ENCODE data around the gene MRPL24. TPM values are rescaled to one million over a fixed set of nuclear protein-coding genes. Genes with fewer than 3 reads are reported as not detected.
A peak's percentile ranks its signal among the peaks of the same experiment; 100 is the strongest.

MRPL24 gene
- polyA plus RNA-seq, 4 donors: 57.7 to 102 (median 58.6) TPM

DNA sequence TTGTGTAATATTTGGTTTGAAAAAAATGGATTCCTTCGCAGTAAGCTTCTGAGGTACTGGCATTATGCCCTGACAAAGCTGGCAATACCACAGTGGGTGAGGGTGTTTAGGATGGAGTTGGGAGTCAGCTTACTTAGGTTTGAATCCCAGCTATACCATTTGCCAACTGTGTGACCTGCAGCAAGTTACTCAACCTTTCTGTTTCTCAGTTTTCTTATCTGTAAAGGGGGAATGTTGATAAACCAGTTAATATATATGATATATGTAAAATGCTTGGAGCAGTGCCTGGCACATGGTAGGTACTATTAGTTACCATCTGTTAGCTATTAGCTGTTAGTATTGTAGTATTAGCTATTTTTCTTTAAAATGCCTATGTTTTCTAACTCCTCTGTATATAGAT lies 15.5 kb upstream of the MRPL24 start:
- Histone ChIP-seq H3K9me3 (ENCODE audit: control insufficient read depth in 2 of 2, insufficient read depth in 1 of 2, low read depth in 1 of 2, low read length in 1 of 2) (no peaks in the 10 kb centered on the region), H3K27me3 (ENCODE audit: control insufficient read depth in 3 of 3, insufficient read depth in 3 of 3, low read length in 3 of 3) (no peaks in the 10 kb centered on the region), H3K4me3 (ENCODE audit: low read depth in 1 of 3, low read length in 3 of 3) (no peak overlapping the region), H3K36me3 (ENCODE audit: control insufficient read depth in 3 of 3, insufficient read depth in 2 of 3, low read depth in 1 of 3, low read length in 3 of 3) (no peaks in the 10 kb centered on the region), H3K27ac (ENCODE audit: low read depth in 1 of 3, low read length in 2 of 3) (no peak overlapping the region), H3K4me1 (ENCODE audit: control insufficient read depth in 3 of 3, insufficient read depth in 2 of 3, low read depth in 1 of 3, low read length in 2 of 3) (peaks cover 0 to 7% (median 3%) of the 10 kb centered on the region in 3 donors)
- FAIRE-seq (no peak), DNase-seq (no peak)
- WGBS, 3 donors: 96 to 100% (median 100%) methylated on average over 1 of the region's 1 CpG

DNA sequence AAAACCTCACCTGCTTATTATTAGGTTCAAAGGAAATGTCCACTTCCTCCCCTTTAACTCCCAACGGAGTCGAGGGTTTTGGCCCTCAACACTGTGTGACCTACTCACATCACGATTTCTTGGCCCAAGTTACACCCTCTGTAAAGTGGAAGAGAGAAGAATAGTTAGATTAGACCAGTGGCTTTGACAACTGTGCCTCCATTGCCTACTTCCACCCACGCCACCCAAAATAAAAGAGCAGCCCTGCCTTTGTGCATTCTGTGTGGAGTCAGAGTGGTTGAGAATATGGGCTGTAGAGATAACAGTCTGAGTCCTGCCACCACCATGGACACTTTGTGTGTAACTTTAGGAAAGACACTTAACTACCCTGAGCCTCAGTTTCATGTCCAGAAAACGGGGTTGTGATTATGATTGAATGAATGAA lies 14.7 kb upstream of the MRPL24 start:
- WGBS, 3 donors: 70 to 80% (median 73%) methylated on average over 5 of the region's 5 CpGs
- Histone ChIP-seq H3K27me3 (ENCODE audit: control insufficient read depth in 3 of 3, insufficient read depth in 3 of 3, low read length in 3 of 3) (no peaks in the 10 kb centered on the region), H3K9me3 (ENCODE audit: control insufficient read depth in 2 of 2, insufficient read depth in 1 of 2, low read depth in 1 of 2, low read length in 1 of 2) (no peaks in the 10 kb centered on the region), H3K4me1 (ENCODE audit: control insufficient read depth in 3 of 3, insufficient read depth in 2 of 3, low read depth in 1 of 3, low read length in 2 of 3) (peaks cover 0 to 7% (median 3%) of the 10 kb centered on the region in 3 donors), H3K27ac (ENCODE audit: low read depth in 1 of 3, low read length in 2 of 3) (no peak overlapping the region), H3K4me3 (ENCODE audit: low read depth in 1 of 3, low read length in 3 of 3) (no peak overlapping the region), H3K36me3 (ENCODE audit: control insufficient read depth in 3 of 3, insufficient read depth in 2 of 3, low read depth in 1 of 3, low read length in 3 of 3) (no peaks in the 10 kb centered on the region)
- DNase-seq (no peak), FAIRE-seq (no peak)

DNA sequence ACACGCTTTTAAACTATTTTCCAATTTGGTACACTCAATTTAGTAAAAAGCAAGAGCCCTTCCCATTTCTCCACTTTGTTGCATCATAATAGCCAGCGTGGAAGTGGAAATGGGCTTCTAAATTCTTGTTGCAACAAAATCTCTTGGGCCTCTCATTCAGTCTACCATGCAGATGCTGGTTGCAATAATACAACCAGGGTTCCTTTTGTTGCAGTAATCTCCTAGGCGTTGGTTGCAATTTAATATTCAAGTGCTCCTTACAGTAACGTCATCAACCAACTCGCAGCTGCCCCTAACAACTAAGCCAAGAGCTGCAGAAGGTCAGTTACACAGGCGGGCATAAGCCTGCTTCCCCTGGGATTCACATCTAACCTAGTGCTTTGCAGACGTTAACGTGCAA lies 13.3 kb upstream of the MRPL24 start:
- DNase-seq (no peak), FAIRE-seq (no peak)
- Histone ChIP-seq H3K36me3 (ENCODE audit: control insufficient read depth in 3 of 3, insufficient read depth in 2 of 3, low read depth in 1 of 3, low read length in 3 of 3) (peaks cover 0 to 10% (median 0%) of the 10 kb centered on the region in 3 donors), H3K4me3 (ENCODE audit: low read depth in 1 of 3, low read length in 3 of 3) (no peak overlapping the region), H3K27ac (ENCODE audit: low read depth in 1 of 3, low read length in 2 of 3) (no peak overlapping the region), H3K4me1 (ENCODE audit: control insufficient read depth in 3 of 3, insufficient read depth in 2 of 3, low read depth in 1 of 3, low read length in 2 of 3) (peaks cover 3 to 19% (median 3%) of the 10 kb centered on the region in 3 donors), H3K27me3 (ENCODE audit: control insufficient read depth in 3 of 3, insufficient read depth in 3 of 3, low read length in 3 of 3) (no peaks in the 10 kb centered on the region), H3K9me3 (ENCODE audit: control insufficient read depth in 2 of 2, insufficient read depth in 1 of 2, low read depth in 1 of 2, low read length in 1 of 2) (no peaks in the 10 kb centered on the region)
- 82 to 85% (median 84%) methylated on average over 8 of the region's 8 CpGs for WGBS, 3 donors

DNA sequence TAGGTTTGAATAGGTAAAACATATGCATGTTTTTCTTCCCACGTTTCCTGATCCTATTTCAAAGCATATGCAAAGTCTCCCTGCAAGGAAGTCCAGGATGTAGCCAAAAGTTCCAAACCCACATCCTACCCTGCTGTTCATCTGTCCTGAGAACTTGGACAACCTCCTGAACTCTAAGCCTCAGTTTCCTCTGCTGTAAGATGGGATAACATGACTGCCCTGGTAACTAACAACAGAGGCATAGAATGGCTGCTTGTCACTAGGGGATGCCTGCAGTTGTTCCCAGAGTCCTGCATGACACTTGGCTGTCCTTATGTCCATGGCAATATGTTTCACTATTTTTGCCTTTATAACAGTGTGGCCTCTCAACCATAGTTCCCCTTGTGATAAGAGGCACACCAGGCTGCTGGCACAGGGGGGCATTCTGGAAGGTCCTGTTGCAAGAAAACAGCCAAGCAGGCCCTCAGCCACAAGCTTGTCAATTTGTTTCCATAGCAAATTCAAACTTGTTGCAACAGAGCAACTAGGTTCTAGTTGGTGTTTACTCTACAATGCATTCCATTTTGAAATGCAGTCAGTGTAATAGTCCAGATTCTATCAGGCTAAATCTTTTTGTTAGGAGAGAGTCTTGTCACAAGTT lies 12.1 kb upstream of the MRPL24 start:
- Histone ChIP-seq H3K4me3 (ENCODE audit: low read depth in 1 of 3, low read length in 3 of 3) (peak overlapping the region in 2 of 3 donors; percentile 95 to 99), H3K27ac (ENCODE audit: low read depth in 1 of 3, low read length in 2 of 3) (peak overlapping the region in 1 of 3 donors; percentile 12), H3K36me3 (ENCODE audit: control insufficient read depth in 3 of 3, insufficient read depth in 2 of 3, low read depth in 1 of 3, low read length in 3 of 3) (peaks cover 0 to 21% (median 0%) of the 10 kb centered on the region in 3 donors), H3K9me3 (ENCODE audit: control insufficient read depth in 2 of 2, insufficient read depth in 1 of 2, low read depth in 1 of 2, low read length in 1 of 2) (no peaks in the 10 kb centered on the region), H3K4me1 (ENCODE audit: control insufficient read depth in 3 of 3, insufficient read depth in 2 of 3, low read depth in 1 of 3, low read length in 2 of 3) (peaks cover 8 to 32% (median 8%) of the 10 kb centered on the region in 3 donors), H3K27me3 (ENCODE audit: control insufficient read depth in 3 of 3, insufficient read depth in 3 of 3, low read length in 3 of 3) (no peaks in the 10 kb centered on the region)
- FAIRE-seq (no peak), DNase-seq (peak in 1 of 2 donors; percentile 40)
- WGBS, 3 donors: 13 to 31% (median 30%) methylated on average over 1 of the region's 1 CpG

DNA sequence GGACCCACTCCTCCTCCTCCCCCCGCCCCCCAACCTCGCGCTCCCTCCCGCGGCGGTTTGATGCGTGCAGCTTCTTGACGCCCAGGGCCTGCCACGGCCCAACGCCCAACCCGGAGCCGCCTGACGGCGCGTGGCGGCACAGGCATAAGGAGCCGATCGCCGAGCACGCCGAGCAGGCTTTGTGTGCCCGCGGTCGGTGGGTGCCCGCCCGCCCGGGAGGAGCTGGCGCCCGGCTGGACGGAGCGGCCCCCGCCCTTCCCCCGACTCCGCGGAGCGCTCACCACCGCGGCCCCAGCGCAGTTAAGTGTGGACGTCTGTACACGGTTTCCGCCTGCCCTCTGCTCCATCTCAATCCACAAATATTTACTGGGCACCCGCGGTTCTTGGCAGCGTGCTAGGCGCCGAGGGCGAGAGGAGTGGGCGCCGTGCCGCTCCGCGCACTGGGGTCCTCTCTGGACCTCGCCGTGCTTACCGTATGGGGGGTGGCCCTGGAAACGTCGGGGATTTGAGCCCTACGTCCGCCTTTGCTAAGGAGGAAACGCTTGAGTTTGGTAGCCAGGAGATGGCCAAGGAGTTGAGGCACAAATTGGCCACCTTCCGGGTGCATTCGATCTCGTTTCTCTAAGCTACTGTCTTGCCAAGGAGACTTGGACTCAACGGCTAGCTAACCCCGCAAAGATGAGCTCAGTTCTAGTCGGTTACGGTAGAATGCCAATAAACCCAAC lies 11.0 kb upstream of the MRPL24 start:
- peaks cover 8 to 40% (median 9%) of the 10 kb centered on the region in 3 donors for H3K4me1 ChIP-seq (ENCODE audit: control insufficient read depth in 3 of 3, insufficient read depth in 2 of 3, low read depth in 1 of 3, low read length in 2 of 3)
- 0% methylated on average over 37 to 68 of the region's 68 CpGs for WGBS, 3 donors
- H3K4me3 ChIP-seq (ENCODE audit: low read depth in 1 of 3, low read length in 3 of 3): peak overlapping the region; percentile 95 to 99 (median 97)
- no peaks in the 10 kb centered on the region for H3K27me3 ChIP-seq (ENCODE audit: control insufficient read depth in 3 of 3, insufficient read depth in 3 of 3, low read length in 3 of 3)
- no peak for FAIRE-seq
- peak overlapping the region; percentile 17 to 92 (median 91) for H3K27ac ChIP-seq (ENCODE audit: low read depth in 1 of 3, low read length in 2 of 3)
- DNase-seq: peak; percentile 97 to 98
- H3K36me3 ChIP-seq (ENCODE audit: control insufficient read depth in 3 of 3, insufficient read depth in 2 of 3, low read depth in 1 of 3, low read length in 3 of 3): peaks cover 0 to 26% (median 0%) of the 10 kb centered on the region in 3 donors
- no peaks in the 10 kb centered on the region for H3K9me3 ChIP-seq (ENCODE audit: control insufficient read depth in 2 of 2, insufficient read depth in 1 of 2, low read depth in 1 of 2, low read length in 1 of 2)

DNA sequence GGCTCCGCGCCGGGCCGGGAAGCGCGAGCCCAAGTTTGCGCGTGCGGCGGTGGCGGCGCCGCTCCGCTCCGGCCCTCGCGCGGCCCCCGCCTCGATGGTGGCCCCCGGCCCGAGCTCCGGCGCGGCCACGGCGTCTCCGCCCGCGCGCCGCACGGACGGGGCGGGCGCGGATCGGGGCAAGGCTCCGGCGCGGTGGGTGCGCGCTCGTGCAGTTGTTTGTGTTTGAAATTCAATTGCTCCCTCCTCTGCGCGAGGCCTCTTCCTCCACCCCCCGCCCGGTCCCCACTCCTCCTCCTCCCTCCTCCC lies 10.5 kb upstream of the MRPL24 start, which contains the start of gene HDGF:
TSS of gene HDGF (minus strand) at position 225 of the 306 bp plus-strand sequence. CDS start 246 bp downstream, outside the sequence.
- H3K36me3 ChIP-seq (ENCODE audit: control insufficient read depth in 3 of 3, insufficient read depth in 2 of 3, low read depth in 1 of 3, low read length in 3 of 3): peaks cover 0 to 26% (median 0%) of the 10 kb centered on the region in 3 donors
- H3K4me3 ChIP-seq (ENCODE audit: low read depth in 1 of 3, low read length in 3 of 3): peak within 1 kb of the TSS; percentile 95 to 99 (median 97)
- DNase-seq (no peak), FAIRE-seq (no peak)
- no peaks in the 10 kb centered on the region for H3K9me3 ChIP-seq (ENCODE audit: control insufficient read depth in 2 of 2, insufficient read depth in 1 of 2, low read depth in 1 of 2, low read length in 1 of 2)
- H3K27me3 ChIP-seq (ENCODE audit: control insufficient read depth in 3 of 3, insufficient read depth in 3 of 3, low read length in 3 of 3): no peaks in the 10 kb centered on the region
- 0 to 1% (median 0%) methylated on average over 26 to 48 of the region's 48 CpGs for WGBS, 3 donors
- peak within 1 kb of the TSS; percentile 96 to 98 (median 97) for H3K27ac ChIP-seq (ENCODE audit: low read depth in 1 of 3, low read length in 2 of 3)
- H3K4me1 ChIP-seq (ENCODE audit: control insufficient read depth in 3 of 3, insufficient read depth in 2 of 3, low read depth in 1 of 3, low read length in 2 of 3): peaks cover 8 to 44% (median 13%) of the 10 kb centered on the region in 3 donors

DNA sequence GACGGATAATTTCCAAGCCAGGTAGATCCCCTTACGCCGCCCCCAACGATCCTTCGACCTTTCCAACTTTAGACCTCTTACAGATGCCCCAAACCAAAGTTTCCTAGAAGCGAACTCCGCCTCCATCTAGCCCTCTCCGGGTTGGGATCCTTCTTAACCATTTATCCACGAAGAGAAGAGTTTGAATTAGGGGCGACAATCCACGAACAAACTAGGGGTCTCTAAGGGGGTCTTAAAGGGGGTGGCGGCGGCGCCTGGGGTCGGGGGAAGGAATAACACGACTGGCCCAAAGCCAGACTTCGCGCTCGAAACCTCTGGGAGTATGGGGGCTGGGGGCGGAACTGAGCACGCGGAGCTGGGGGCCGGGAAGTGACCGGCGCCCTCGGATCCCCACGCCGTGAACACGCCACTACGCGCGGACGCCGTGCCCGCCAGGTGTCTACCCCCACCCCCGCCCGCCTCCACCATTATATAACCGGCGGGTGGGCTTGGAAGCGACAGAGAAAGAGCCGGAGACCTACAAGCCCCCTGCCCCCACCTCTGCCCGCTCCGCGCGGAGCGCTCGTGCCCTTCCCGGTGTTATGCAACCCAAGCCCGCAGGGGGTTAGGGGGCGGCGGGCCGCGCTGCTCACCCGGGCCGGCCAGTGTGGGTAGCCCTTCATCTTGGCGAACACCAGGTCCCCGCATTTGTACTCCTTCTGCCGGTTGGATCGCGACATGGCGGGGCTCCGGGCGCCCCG lies 10.0 kb upstream of the MRPL24 start:
- FAIRE-seq: no peak
- no peaks in the 10 kb centered on the region for H3K27me3 ChIP-seq (ENCODE audit: control insufficient read depth in 3 of 3, insufficient read depth in 3 of 3, low read length in 3 of 3)
- WGBS, 3 donors: 0 to 1% (median 0%) methylated on average over 59 to 64 of the region's 64 CpGs
- H3K9me3 ChIP-seq (ENCODE audit: control insufficient read depth in 2 of 2, insufficient read depth in 1 of 2, low read depth in 1 of 2, low read length in 1 of 2): no peaks in the 10 kb centered on the region
- peak; percentile 27 to 79 for DNase-seq
- H3K4me1 ChIP-seq (ENCODE audit: control insufficient read depth in 3 of 3, insufficient read depth in 2 of 3, low read depth in 1 of 3, low read length in 2 of 3): peaks cover 11 to 49% (median 18%) of the 10 kb centered on the region in 3 donors
- peaks cover 0 to 32% (median 0%) of the 10 kb centered on the region in 3 donors for H3K36me3 ChIP-seq (ENCODE audit: control insufficient read depth in 3 of 3, insufficient read depth in 2 of 3, low read depth in 1 of 3, low read length in 3 of 3)
- H3K27ac ChIP-seq (ENCODE audit: low read depth in 1 of 3, low read length in 2 of 3): peak overlapping the region; percentile 96 to 98 (median 97)
- peak overlapping the region; percentile 71 to 99 (median 97) for H3K4me3 ChIP-seq (ENCODE audit: low read depth in 1 of 3, low read length in 3 of 3)

DNA sequence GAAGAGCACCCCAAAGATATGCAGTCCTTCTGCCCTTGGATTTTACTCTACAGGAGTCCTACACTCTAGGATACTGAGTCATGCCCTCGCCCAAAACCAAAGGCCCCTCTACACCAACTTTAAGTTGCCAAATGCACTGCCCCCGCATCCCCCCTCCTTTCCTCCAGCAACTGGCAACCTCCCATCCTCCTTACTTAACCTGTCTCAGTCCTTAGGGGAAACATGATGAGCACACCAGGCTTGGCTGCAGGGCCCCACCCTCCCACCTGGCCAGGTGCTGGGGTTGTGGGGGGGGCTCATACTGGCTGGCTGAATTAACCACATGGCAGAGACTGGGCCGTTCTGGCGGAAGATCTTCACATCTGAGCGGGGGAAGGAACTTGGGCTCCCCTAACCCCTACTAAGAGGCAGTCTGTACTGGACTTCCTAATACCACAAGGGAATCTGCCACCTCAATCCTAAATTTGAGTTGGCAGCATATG lies 9.3 kb upstream of the MRPL24 start:
- FAIRE-seq: no peak
- Histone ChIP-seq H3K36me3 (ENCODE audit: control insufficient read depth in 3 of 3, insufficient read depth in 2 of 3, low read depth in 1 of 3, low read length in 3 of 3) (peaks cover 0 to 35% (median under 1%) of the 10 kb centered on the region in 3 donors), H3K4me3 (ENCODE audit: low read depth in 1 of 3, low read length in 3 of 3) (peak overlapping the region; percentile 71 to 99 (median 97)), H3K9me3 (ENCODE audit: control insufficient read depth in 2 of 2, insufficient read depth in 1 of 2, low read depth in 1 of 2, low read length in 1 of 2) (no peaks in the 10 kb centered on the region), H3K4me1 (ENCODE audit: control insufficient read depth in 3 of 3, insufficient read depth in 2 of 3, low read depth in 1 of 3, low read length in 2 of 3) (peaks cover 12 to 55% (median 19%) of the 10 kb centered on the region in 3 donors), H3K27me3 (ENCODE audit: control insufficient read depth in 3 of 3, insufficient read depth in 3 of 3, low read length in 3 of 3) (no peaks in the 10 kb centered on the region), H3K27ac (ENCODE audit: low read depth in 1 of 3, low read length in 2 of 3) (peak overlapping the region; percentile 96 to 98 (median 97))
- DNase-seq: peak; percentile 63 to 78
- WGBS, 3 donors: 0 to 2% (median 2%) methylated on average over 5 of the region's 5 CpGs
